Naive thymus-derived CD4-positive, alpha-beta T cell (primary cell): ENCODE results near the gene CLEC18C. TPM values are rescaled to one million over a fixed set of nuclear protein-coding genes. Genes with fewer than 3 reads are reported as not detected.
"Not testable (repeated sequence)": the region's sequence is repeated elsewhere in the genome, so short reads cannot be mapped to it uniquely, and the experiment has no call there.

Experiments used
- ATAC-seq: fragments of 150-1000 bp; cut with Tn5 transposase; 2 replicates; pipeline ENCODE4 v1.10.0; 2021; ENCODE audit warnings: mild to moderate bottlenecking, moderate library complexity
- CTCF ChIA-PET: fragments of 350-600 bp; sonication (Branson Sonifier 250); formaldehyde crosslinking; loops from one replicate; lab custom pipeline; 2021; ENCODE audit warnings: antibody characterized with exemption; lab: Charles Lee
- POLR2A ChIA-PET: fragments of 350-600 bp; sonication (Branson Sonifier 250); formaldehyde crosslinking; loops from one replicate; lab custom pipeline; 2021; ENCODE audit warnings: antibody characterized with exemption, inconsistent platforms; lab: Charles Lee
- DNase-seq, 9 donors: peaks; one replicate each; pipeline versions ENCODE4 v3.0.0 to v3.0.0-alpha.2; 2020 to 2022; ENCODE audit warnings: mixed read lengths in 1 of 9
- H3K27ac ChIP-seq: one replicate; pipeline ENCODE4 v1.7.0; 2013; ENCODE audit warnings: mild to moderate bottlenecking, low read depth, low read length, moderate library complexity
- H3K27me3 ChIP-seq, 2 donors: one replicate each; pipeline ENCODE4 v1.7.0; 2013; ENCODE audit warnings: low read length in 2 of 2, mild to moderate bottlenecking in 2 of 2, moderate library complexity in 2 of 2; ENCODE audit not compliant: control insufficient read depth in 2 of 2, insufficient read depth in 2 of 2
- H3K36me3 ChIP-seq, 3 experiments: 1 replicate in 2 of 3; 2 replicates in 1 of 3; pipeline ENCODE4 v1.7.0; 2013; ENCODE audit warnings: low read length in 3 of 3, mild to moderate bottlenecking in 3 of 3, moderate library complexity in 1 of 3; ENCODE audit not compliant: insufficient read depth in 3 of 3, control insufficient read depth in 2 of 3
- H3K4me1 ChIP-seq, 2 donors: one replicate each; pipeline ENCODE4 v1.7.0; 2013; ENCODE audit warnings: low read length in 2 of 2, mild to moderate bottlenecking in 2 of 2, moderate library complexity in 1 of 2; ENCODE audit not compliant: control insufficient read depth in 2 of 2, insufficient read depth in 2 of 2
- H3K4me3 ChIP-seq: 2 replicates; pipeline ENCODE4 v1.7.0; 2013; ENCODE audit warnings: mild to moderate bottlenecking, low read length
- H3K9me3 ChIP-seq, 3 experiments: 1 replicate in 2 of 3; 2 replicates in 1 of 3; pipeline ENCODE4 v1.7.0; 2013; ENCODE audit warnings: low read length in 3 of 3; ENCODE audit not compliant: control insufficient read depth in 2 of 3
- H3K27ac Mint-ChIP-seq, 9 donors: one replicate each; pipeline ENCODE4 v1.8.0; 2020 to 2022; ENCODE audit warnings: mixed read lengths in 9 of 9, mild to moderate bottlenecking in 8 of 9, moderate library complexity in 5 of 9, inconsistent platforms in 2 of 9
- H3K27me3 Mint-ChIP-seq, 5 donors: one replicate each; pipeline ENCODE4 v1.8.0; 2021 to 2022; ENCODE audit warnings: mixed read lengths in 5 of 5, mild to moderate bottlenecking in 1 of 5
- H3K36me3 Mint-ChIP-seq, 5 donors: one replicate each; pipeline ENCODE4 v1.8.0; 2020 to 2022; ENCODE audit warnings: mixed read lengths in 5 of 5, mild to moderate bottlenecking in 3 of 5, inconsistent platforms in 1 of 5
- H3K4me1 Mint-ChIP-seq, 7 donors: one replicate each; pipeline ENCODE4 v1.8.0; 2020 to 2022; ENCODE audit warnings: mixed read lengths in 7 of 7, mild to moderate bottlenecking in 3 of 7, inconsistent platforms in 1 of 7
- H3K4me3 Mint-ChIP-seq, 10 donors: one replicate each; pipeline ENCODE4 v1.8.0; 2020 to 2022; ENCODE audit warnings: mild to moderate bottlenecking in 10 of 10, mixed read lengths in 10 of 10, moderate library complexity in 6 of 10, inconsistent platforms in 2 of 10
- H3K9me3 Mint-ChIP-seq, 11 donors: one replicate each; pipeline ENCODE4 v1.8.0; 2020 to 2022; ENCODE audit warnings: mixed read lengths in 11 of 11, mild to moderate bottlenecking in 4 of 11, inconsistent platforms in 1 of 11, moderate library complexity in 1 of 11
- intact Hi-C, 2 donors: fragments of 100-400 bp; cut with micrococcal nuclease; formaldehyde crosslinking; loops; one replicate each; pipeline ENCODE4 v1.15.1; 2023
- polyA plus RNA-seq, 2 donors: library from polyadenylated mRNA; unstranded; fragments of 300-500 nt; fragmentation: Illumina TruSeq; gene quantifications; one replicate each; pipeline ENCODE4 v1.2.3, GENCODE V29; 2021
- total RNA-seq, 6 experiments: library from RNA in 5 of 6; stranded (reverse) in 5 of 6; gene quantifications; 1 replicate in 5 of 6; 2 replicates in 1 of 6; pipeline ENCODE4 v1.2.3 and lab custom pipeline; 2021 to 2026

The CLEC18C gene
- total and polyA plus RNA-seq, 7 experiments from 2014 or later = 0.89 to 2.0 (median 1.2) TPM; not detected in 3

DNA sequence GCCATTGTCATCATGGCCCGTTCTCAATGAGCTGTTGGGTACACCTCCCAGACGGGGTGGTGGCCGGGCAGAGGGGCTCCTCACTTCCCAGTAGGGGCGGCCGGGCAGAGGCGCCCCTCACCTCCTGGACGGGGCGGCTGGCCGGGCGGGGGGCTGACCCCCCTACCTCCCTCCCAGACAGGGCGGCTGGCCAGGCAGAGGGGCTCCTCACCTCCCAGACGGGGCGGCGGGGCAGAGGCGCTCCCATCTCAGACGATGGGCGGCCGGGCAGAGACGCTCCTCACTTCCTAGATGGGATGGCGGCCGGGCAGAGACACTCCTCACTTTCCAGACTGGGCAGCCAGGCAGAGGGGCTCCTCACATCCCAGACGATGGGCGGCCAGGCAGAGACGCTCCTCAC, 51.1 kb downstream of the CLEC18C start:
- H3K4me3 Mint-ChIP-seq, H3K27ac ChIP-seq, H3K36me3 ChIP-seq, H3K9me3 Mint-ChIP-seq, H3K4me1 ChIP-seq, intact Hi-C loops, H3K27ac Mint-ChIP-seq, H3K4me3 ChIP-seq, H3K9me3 ChIP-seq, H3K27me3 Mint-ChIP-seq, CTCF ChIA-PET, ATAC-seq, POLR2A ChIA-PET, H3K27me3 ChIP-seq, DNase-seq: not testable (repeated sequence)
- H3K4me1 Mint-ChIP-seq = peaks cover 0 to 16% (median 5%) of the 10 kb centered on the region in 7 donors
- peaks cover 0 to 19% (median 4%) of the 10 kb centered on the region in 5 donors for H3K36me3 Mint-ChIP-seq

DNA sequence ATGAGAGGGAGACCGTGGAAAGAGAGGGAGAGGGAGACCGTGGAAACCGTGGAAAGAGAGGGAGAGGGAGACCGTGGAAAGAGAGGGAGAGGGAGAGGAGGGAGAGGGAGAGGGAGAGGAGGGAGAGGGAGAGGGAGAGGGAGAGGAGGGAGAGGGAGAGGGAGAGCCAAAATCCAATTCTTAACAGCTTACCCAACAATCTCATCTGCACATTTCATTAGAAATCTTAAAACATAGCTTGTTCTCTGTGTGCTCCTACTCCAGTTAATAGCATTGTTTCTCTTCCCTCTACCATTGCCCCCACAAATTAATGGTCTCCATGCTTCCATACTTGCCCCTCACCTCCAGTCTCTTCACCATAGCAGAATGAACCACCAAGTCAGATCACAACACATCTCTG, 51.8 kb downstream of the CLEC18C start:
- ATAC-seq, H3K36me3 ChIP-seq, H3K4me3 Mint-ChIP-seq, CTCF ChIA-PET, H3K27me3 Mint-ChIP-seq, POLR2A ChIA-PET, H3K27me3 ChIP-seq, intact Hi-C loops, H3K27ac Mint-ChIP-seq, H3K27ac ChIP-seq, DNase-seq, H3K9me3 ChIP-seq, H3K4me1 ChIP-seq, H3K9me3 Mint-ChIP-seq, H3K4me3 ChIP-seq: not testable (repeated sequence)
- peaks cover 0 to 15% (median 4%) of the 10 kb centered on the region in 5 donors for H3K36me3 Mint-ChIP-seq
- H3K4me1 Mint-ChIP-seq = peaks cover 0 to 16% (median 5%) of the 10 kb centered on the region in 7 donors

- H3K27ac ChIP-seq, H3K27ac Mint-ChIP-seq, H3K9me3 ChIP-seq, POLR2A ChIA-PET, H3K4me3 ChIP-seq, DNase-seq, ATAC-seq, H3K4me3 Mint-ChIP-seq, H3K27me3 Mint-ChIP-seq, intact Hi-C loops, H3K9me3 Mint-ChIP-seq, CTCF ChIA-PET, H3K36me3 ChIP-seq, H3K27me3 ChIP-seq, H3K4me1 ChIP-seq: not testable (repeated sequence)
- Mint-ChIP-seq H3K36me3 (peaks cover 0 to 14% (median 2%) of the 10 kb centered on the region in 5 donors), H3K4me1 (peaks cover 0 to 16% (median 5%) of the 10 kb centered on the region in 7 donors)
Measured at GRCh38 chr16:70226024-70226423, 52.4 kb downstream of the CLEC18C start.

DNA sequence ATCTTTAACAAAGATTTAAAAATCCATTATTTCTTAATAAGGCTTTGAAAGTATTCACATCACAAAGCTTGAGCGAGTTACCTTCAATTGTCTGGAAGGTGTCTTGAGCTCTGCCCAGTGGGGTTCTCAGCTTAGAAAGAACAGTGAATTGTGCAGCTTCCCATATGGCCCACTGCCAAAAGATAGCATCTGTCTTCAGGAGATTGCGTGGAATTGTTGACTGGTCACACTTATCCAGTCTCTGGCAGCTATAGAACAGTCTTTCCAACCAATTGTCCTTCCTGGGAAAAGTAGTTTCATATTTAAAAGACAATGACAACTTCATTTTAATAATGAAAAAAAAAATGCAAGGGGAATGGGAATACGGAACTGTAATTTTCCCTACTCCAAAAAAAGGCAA, 58.2 kb downstream of the CLEC18C start:
- H3K4me3 Mint-ChIP-seq, H3K27me3 ChIP-seq, CTCF ChIA-PET, H3K27me3 Mint-ChIP-seq, H3K4me3 ChIP-seq, H3K9me3 Mint-ChIP-seq, POLR2A ChIA-PET, H3K9me3 ChIP-seq, H3K4me1 ChIP-seq, intact Hi-C loops, H3K4me1 Mint-ChIP-seq, H3K27ac Mint-ChIP-seq, ATAC-seq, DNase-seq, H3K27ac ChIP-seq, H3K36me3 ChIP-seq: not testable (repeated sequence)
- peaks cover 0 to 16% (median 3%) of the 10 kb centered on the region in 5 donors for H3K36me3 Mint-ChIP-seq

Other genes with a start within 250 kb of the CLEC18C start
- gene CLEC18A, start 222.5 kb upstream of the CLEC18C start, total RNA-seq = 1 to 10 TPM; 1.4 to 7.4 (median 3.6) TPM
- gene CLEC18A, start 222.5 kb upstream of the CLEC18C start, polyA plus RNA-seq = not detected
- gene PDPR, start 59.5 kb upstream of the CLEC18C start, total RNA-seq = 10 to 100 TPM; 35.0 to 42.8 (median 37.9) TPM
- 10 to 100 TPM in 1 of 2 donors, 1 to 10 TPM in 1; 6.0 to 12.7 TPM for gene PDPR, start 59.5 kb upstream of the CLEC18C start, polyA plus RNA-seq
- gene EXOSC6, start 78.2 kb downstream of the CLEC18C start, total RNA-seq = 10 to 100 TPM; 25.5 to 45.9 (median 36.4) TPM
- gene EXOSC6, start 78.2 kb downstream of the CLEC18C start, polyA plus RNA-seq = 1 to 10 TPM; 7.9 to 8.3 TPM
- gene AARS1, start 115.7 kb downstream of the CLEC18C start, total RNA-seq = 10 to 100 TPM; 24.2 to 96.7 (median 94.0) TPM
- 10 to 100 TPM; 39.5 to 60.3 TPM for gene AARS1, start 115.7 kb downstream of the CLEC18C start, polyA plus RNA-seq
- 10 to 100 TPM; 23.6 to 29.9 (median 27.8) TPM for gene DDX19B, start 125.4 kb downstream of the CLEC18C start, total RNA-seq
- 10 to 100 TPM; 48.4 to 60.5 TPM for gene DDX19B, start 125.4 kb downstream of the CLEC18C start, polyA plus RNA-seq
- 10 to 100 TPM; 40.2 to 57.9 (median 47.1) TPM for gene DDX19A, start 173.1 kb downstream of the CLEC18C start, total RNA-seq
- 10 to 100 TPM; 37.4 to 65.0 TPM for gene DDX19A, start 173.1 kb downstream of the CLEC18C start, polyA plus RNA-seq